H9 (cell line): ENCODE data around the gene KIAA1549. TPM values are rescaled to one million over a fixed set of nuclear protein-coding genes. Genes with fewer than 3 reads are reported as not detected.

Experiments
- DNase-seq: peaks from one replicate; pipeline ENCODE4 v3.0.0-alpha.2; 2017
- H2AFZ ChIP-seq: one replicate; pipeline ENCODE4 v1.6.1; 2013; ENCODE audit warnings: mild to moderate bottlenecking, low read length, control low read depth, moderate library complexity
- H2AK5ac ChIP-seq: 2 replicates; pipeline ENCODE4 v1.6.1; 2013; ENCODE audit warnings: low read length, control low read depth, mixed read lengths; ENCODE audit not compliant: insufficient read length
- H2BK120ac ChIP-seq: one replicate; pipeline ENCODE4 v1.6.1; 2013; ENCODE audit warnings: low read depth, mild to moderate bottlenecking, low read length, control low read depth, inconsistent platforms; ENCODE audit not compliant: poor library complexity, severe bottlenecking
- H2BK12ac ChIP-seq: 2 replicates; pipeline ENCODE4 v1.6.1; 2013; ENCODE audit warnings: low read length, control low read depth, mixed read lengths, low read depth; ENCODE audit not compliant: insufficient read length
- H2BK15ac ChIP-seq: 2 replicates; pipeline ENCODE4 v1.6.1; 2013; ENCODE audit warnings: low read depth, low read length, control low read depth
- H2BK20ac ChIP-seq: one replicate; pipeline ENCODE4 v1.6.1; 2013; ENCODE audit warnings: low read depth, mild to moderate bottlenecking, low read length, control low read depth, inconsistent platforms; ENCODE audit not compliant: poor library complexity, severe bottlenecking
- H2BK5ac ChIP-seq: 2 replicates; pipeline ENCODE4 v1.6.1; 2013; ENCODE audit warnings: low read length, control low read depth, mixed read lengths; ENCODE audit not compliant: insufficient read length
- H3K14ac ChIP-seq: 2 replicates; pipeline ENCODE4 v1.6.1; 2013; ENCODE audit warnings: low read length, control low read depth; ENCODE audit not compliant: insufficient read depth
- H3K18ac ChIP-seq: 2 replicates; pipeline ENCODE4 v1.6.1; 2013; ENCODE audit warnings: low read depth, mild to moderate bottlenecking, mixed read lengths, low read length, control low read depth; ENCODE audit not compliant: insufficient read length
- H3K23ac ChIP-seq: 2 replicates; pipeline ENCODE4 v1.6.1; 2013; ENCODE audit warnings: low read length, control low read depth, mixed read lengths, low read depth; ENCODE audit not compliant: insufficient read length
- H3K23me2 ChIP-seq: 2 replicates; pipeline ENCODE4 v1.6.1; 2013; ENCODE audit warnings: low read depth, mild to moderate bottlenecking, mixed read lengths, low read length, control low read depth; ENCODE audit not compliant: insufficient read length, poor library complexity, severe bottlenecking
- H3K27ac ChIP-seq: 2 replicates; pipeline ENCODE4 v1.5.1; 2013; ENCODE audit warnings: low read length, control low read depth, mixed read lengths, low read depth; ENCODE audit not compliant: insufficient read length
- H3K27me3 ChIP-seq: 2 replicates; pipeline ENCODE4 v1.6.1; 2013; ENCODE audit warnings: low read length, control low read depth, inconsistent platforms; ENCODE audit not compliant: insufficient read depth
- H3K4ac ChIP-seq: 2 replicates; pipeline ENCODE4 v1.6.1; 2013; ENCODE audit warnings: low read depth, mild to moderate bottlenecking, control low read depth, inconsistent platforms, low read length, moderate library complexity
- H3K4me1 ChIP-seq: 2 replicates; pipeline ENCODE4 v1.6.1; 2013; ENCODE audit warnings: low read length, control low read depth, inconsistent platforms; ENCODE audit not compliant: insufficient read depth
- H3K4me2 ChIP-seq: 2 replicates; pipeline ENCODE4 v1.6.1; 2013; ENCODE audit warnings: low read length, control low read depth, mixed read lengths; ENCODE audit not compliant: insufficient read length, insufficient read depth
- H3K56ac ChIP-seq: 2 replicates; pipeline ENCODE4 v1.6.1; 2013; ENCODE audit warnings: low read depth, mild to moderate bottlenecking, mixed read lengths, low read length, control low read depth; ENCODE audit not compliant: insufficient read length
- H3K79me1 ChIP-seq: 2 replicates; pipeline ENCODE4 v1.6.1; 2013; ENCODE audit warnings: low read depth, mild to moderate bottlenecking, moderate library complexity, low read length, control low read depth, inconsistent platforms; ENCODE audit not compliant: insufficient read depth, poor library complexity, severe bottlenecking
- H3K79me2 ChIP-seq: 2 replicates; pipeline ENCODE4 v1.6.1; 2013; ENCODE audit warnings: low read length, control low read depth, inconsistent platforms; ENCODE audit not compliant: insufficient read depth
- H3K9ac ChIP-seq: 2 replicates; pipeline ENCODE4 v1.6.1; 2013; ENCODE audit warnings: low read length, control low read depth, mixed read lengths; ENCODE audit not compliant: insufficient read length; ENCODE audit errors: extremely low read depth
- H3K9me3 ChIP-seq: one replicate; pipeline ENCODE4 v1.6.1; 2013; ENCODE audit warnings: low read depth, low read length, inconsistent platforms; ENCODE audit not compliant: control insufficient read depth
- H3T11ph ChIP-seq: one replicate; pipeline ENCODE4 v1.6.1; 2013; ENCODE audit warnings: mild to moderate bottlenecking, low read length, control low read depth, inconsistent platforms
- H4K20me1 ChIP-seq: one replicate; pipeline ENCODE4 v1.6.1; 2013; ENCODE audit not compliant: control insufficient read depth, insufficient read length, insufficient read depth
- H4K5ac ChIP-seq: 2 replicates; pipeline ENCODE4 v1.6.1; 2013; ENCODE audit warnings: low read depth, mild to moderate bottlenecking, mixed read lengths, low read length, control low read depth; ENCODE audit not compliant: insufficient read length
- H4K8ac ChIP-seq: replicated peaks from 2 replicates; pipeline ENCODE4 v1.6.1; 2013; ENCODE audit warnings: low read length, control low read depth, mixed read lengths, low read depth; ENCODE audit not compliant: insufficient read length
- H4K91ac ChIP-seq: 2 replicates; pipeline ENCODE4 v1.6.1; 2013; ENCODE audit warnings: low read depth, mild to moderate bottlenecking, moderate library complexity, mixed read lengths, low read length, control low read depth; ENCODE audit not compliant: insufficient read length
- H3K27ac Mint-ChIP-seq, 3 experiments: 2 replicates in 2 of 3; 3 replicates in 1 of 3; pipeline ENCODE4 v1.8.0; 2020 to 2021; ENCODE audit warnings: mixed read lengths in 3 of 3, mild to moderate bottlenecking in 1 of 3, moderate library complexity in 1 of 3
- H3K27me3 Mint-ChIP-seq: 2 replicates; pipeline ENCODE4 v1.8.0; 2021; ENCODE audit warnings: low read depth, mild to moderate bottlenecking, moderate library complexity, mixed read lengths
- H3K36me3 Mint-ChIP-seq, 3 experiments: 2 replicates in 2 of 3; 3 replicates in 1 of 3; pipeline ENCODE4 v1.8.0; 2020 to 2021; ENCODE audit warnings: low read depth in 3 of 3, mixed read lengths in 3 of 3; ENCODE audit not compliant: insufficient read depth in 1 of 3
- H3K4me1 Mint-ChIP-seq, 2 experiments: 2 replicates each; pipeline ENCODE4 v1.8.0; 2020; ENCODE audit warnings: mixed read lengths in 2 of 2
- H3K4me3 Mint-ChIP-seq, 2 experiments: 2 replicates in 1 of 2; 3 replicates in 1 of 2; pipeline ENCODE4 v1.8.0; 2020 to 2021; ENCODE audit warnings: mild to moderate bottlenecking in 2 of 2, mixed read lengths in 2 of 2, moderate library complexity in 1 of 2
- H3K9me3 Mint-ChIP-seq, 2 experiments: 2 replicates in 1 of 2; 3 replicates in 1 of 2; pipeline ENCODE4 v1.8.0; 2020; ENCODE audit warnings: mild to moderate bottlenecking in 2 of 2, mixed read lengths in 2 of 2, moderate library complexity in 1 of 2
- CTCF ChIP-seq: fragments of 200-600 bp; sonication (generic); conservative IDR thresholded peaks from 3 replicates; pipeline ENCODE4 v1.8.0; 2021; ENCODE audit warnings: antibody characterized with exemption, mild to moderate bottlenecking
- WGBS: extraction: QIAGEN DNeasy Blood & Tissue Kit; methylation state at CpG from one replicate; pipeline ENCODE4 v1.1.7; 2013; ENCODE audit warnings: missing lambda C conversion rate, low lambda C conversion rate, mixed read lengths; ENCODE audit not compliant: insufficient read length; ENCODE audit errors: extremely low coverage; 5-methylcytosine and 5-hydroxymethylcytosine counted together
- total RNA-seq: library from RNA; stranded (reverse); gene quantifications from 2 replicates; pipeline ENCODE4 v1.2.1, GENCODE V29; 2021

KIAA1549 gene
- total RNA-seq, 1 experiment from 2014 or later = 11.9 TPM

- Histone ChIP-seq H3K18ac (no peak overlapping the region), H4K8ac (no peak overlapping the region), H3K14ac (no peak overlapping the region), H2BK5ac (no peak overlapping the region), H3K9ac (no peak overlapping the region), H3K4me2 (no peak overlapping the region), H3K23me2 (no peaks in the 10 kb centered on the region), H2AFZ (no peak overlapping the region), H2BK15ac (no peak overlapping the region), H2AK5ac (no peak overlapping the region), H2BK12ac (no peak overlapping the region), H3K56ac (no peak overlapping the region), H2BK120ac (no peak overlapping the region), H4K5ac (no peak overlapping the region), H3K9me3 (no peaks in the 10 kb centered on the region), H3K4ac (no peak overlapping the region), H3K27ac (no peak overlapping the region), H2BK20ac (no peak overlapping the region), H4K91ac (no peak overlapping the region), H3K27me3 (no peaks in the 10 kb centered on the region), H4K20me1 (no peaks in the 10 kb centered on the region), H3K4me1 (no peaks in the 10 kb centered on the region), H3K79me1 (no peaks in the 10 kb centered on the region), H3K79me2 (no peaks in the 10 kb centered on the region), H3K23ac (no peak overlapping the region), H3T11ph (no peak overlapping the region)
- no CpG with 5 or more reads among the region's 3 CpGs for WGBS
- Mint-ChIP-seq H3K27ac (no peak overlapping the region), H3K9me3 (no peaks in the 10 kb centered on the region), H3K4me3 (no peak overlapping the region), H3K36me3 (peaks cover 25 to 54% (median 37%) of the 10 kb centered on the region in 3 experiments; a peak in 6 of 7 replicates), H3K27me3 (no peaks in the 10 kb centered on the region), H3K4me1 (0 out of 4 replicates have a peak, but pooled peaks cover 2 to 3% of the 10 kb centered on the region in 2 experiments)
- TF ChIP-seq CTCF = no peak
- no peak for DNase-seq
Measured at GRCh38 chr7:138898255-138898654, 82.9 kb downstream of the KIAA1549 start.
